NOMO-1 (cell line): ENCODE data around the gene MALSU1.
A peak's percentile ranks its signal among the peaks of the same experiment; 100 is the strongest.

Experiments used
- DNase-seq, 2 experiments: peaks; one replicate each; lab custom pipeline; 2025; ENCODE audit not compliant: unreplicated experiment in 2 of 2; lab: John Stamatoyannopoulos, UW

Gene MALSU1

DNA sequence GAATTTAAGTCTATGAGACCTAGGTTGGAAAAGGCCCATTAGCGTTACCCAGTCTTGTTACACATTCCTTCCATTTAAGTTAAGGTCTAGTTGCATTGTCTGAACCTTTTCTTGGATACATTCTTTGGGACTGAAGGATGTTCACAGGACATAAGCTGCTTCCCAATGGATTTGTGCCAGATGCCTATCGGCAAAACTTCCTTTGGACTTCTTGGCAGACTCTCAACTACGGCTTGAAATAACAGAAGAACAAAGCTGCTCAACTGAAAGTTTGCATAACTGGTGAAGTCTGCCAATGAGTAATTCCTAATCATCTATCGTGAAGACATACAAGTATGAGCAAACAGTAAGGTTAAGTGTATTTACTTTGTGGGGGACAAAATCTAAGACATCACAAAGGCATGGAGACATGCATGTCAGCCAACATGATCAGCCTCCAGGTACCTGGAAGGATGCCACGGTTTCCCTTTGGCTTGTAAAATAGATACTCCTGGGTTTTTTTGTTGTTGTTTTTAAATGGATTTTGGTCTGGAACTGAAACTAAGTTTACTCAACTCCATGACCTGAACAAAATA is 35.4 kb downstream of the MALSU1 start:
- DNase-seq = no peak

DNA sequence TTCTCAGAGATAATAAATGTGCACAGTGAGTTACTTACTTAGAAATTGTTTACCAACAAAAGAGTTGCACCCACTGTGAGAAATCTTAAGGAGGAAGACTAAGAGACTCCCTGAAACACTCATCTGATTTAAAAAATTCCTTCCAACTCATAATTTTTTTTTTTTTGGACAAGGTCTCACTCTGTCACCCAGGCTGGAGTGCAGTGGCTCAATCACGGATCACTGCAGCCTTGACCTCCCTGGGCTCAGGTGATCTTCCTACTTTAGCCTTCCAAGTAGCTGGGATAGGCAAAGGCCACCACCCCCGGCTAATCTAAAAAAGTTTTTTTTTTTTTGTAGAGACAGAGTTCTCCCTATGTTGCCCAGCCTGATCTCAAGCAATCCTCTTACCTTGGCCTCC is 36.0 kb downstream of the MALSU1 start:
- no peak for DNase-seq

DNA sequence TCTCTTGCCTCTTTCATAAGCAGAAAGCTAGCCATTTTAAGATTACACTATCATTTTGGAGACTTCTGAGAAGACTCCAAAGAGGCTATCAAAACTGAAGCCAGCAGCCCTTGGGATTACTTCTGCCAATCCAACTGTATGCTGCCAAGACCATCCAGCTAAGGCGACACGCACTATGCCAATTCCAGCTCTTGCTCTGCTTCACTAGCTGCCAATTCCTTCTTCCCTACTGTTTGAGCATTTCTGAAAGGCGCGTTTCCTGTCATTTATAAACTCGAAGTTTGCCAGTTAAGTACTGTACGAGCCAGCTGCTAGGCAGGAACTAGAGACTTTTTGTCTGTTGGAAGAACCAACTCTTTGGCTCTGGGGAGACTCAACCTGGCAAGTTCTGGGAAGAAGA is 36.5 kb downstream of the MALSU1 start:
- DNase-seq = no peak

DNA sequence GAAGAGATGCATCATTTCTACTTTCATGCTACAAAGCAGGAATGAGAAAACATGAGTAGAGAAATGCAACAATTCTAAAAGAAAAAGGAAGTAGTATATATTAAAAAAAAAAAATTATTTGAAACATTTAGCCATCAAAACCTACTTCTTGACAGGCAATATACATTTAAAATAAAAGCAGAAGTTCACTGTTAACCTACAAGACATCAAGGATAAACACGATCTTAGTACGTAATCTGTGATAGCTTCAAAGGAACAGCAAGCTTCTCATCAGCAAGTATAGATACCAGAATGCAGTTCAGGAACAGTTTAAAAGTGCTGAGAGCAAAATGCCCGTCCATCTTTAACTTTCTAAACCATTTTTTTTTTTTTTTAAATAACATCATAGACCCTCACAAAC is 36.9 kb downstream of the MALSU1 start:
- DNase-seq = peak in 1 of 2 experiments; percentile 50

DNA sequence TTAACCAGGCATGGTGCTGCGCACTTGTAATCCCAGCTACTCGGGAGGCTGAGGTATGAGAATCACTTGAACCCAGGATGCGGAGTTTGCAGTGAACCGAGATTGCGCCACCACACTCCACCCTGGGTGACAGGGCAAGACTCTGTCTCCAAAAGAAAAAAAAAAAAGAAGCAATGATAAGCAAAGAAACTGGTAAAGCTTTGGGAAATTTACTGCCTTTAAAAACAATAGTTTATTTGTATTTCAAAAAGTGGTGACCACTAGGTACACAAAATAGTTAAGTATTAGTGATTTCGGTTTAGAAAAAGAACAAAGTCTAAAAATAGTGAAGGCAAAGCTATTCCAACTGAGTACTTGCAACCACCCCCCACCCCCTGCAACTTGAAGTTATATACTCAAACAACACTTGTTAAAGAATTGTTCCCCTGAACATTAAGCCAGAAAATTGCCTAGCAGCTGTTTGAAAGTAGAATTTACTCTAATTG is 37.7 kb downstream of the MALSU1 start:
- no peak for DNase-seq

DNA sequence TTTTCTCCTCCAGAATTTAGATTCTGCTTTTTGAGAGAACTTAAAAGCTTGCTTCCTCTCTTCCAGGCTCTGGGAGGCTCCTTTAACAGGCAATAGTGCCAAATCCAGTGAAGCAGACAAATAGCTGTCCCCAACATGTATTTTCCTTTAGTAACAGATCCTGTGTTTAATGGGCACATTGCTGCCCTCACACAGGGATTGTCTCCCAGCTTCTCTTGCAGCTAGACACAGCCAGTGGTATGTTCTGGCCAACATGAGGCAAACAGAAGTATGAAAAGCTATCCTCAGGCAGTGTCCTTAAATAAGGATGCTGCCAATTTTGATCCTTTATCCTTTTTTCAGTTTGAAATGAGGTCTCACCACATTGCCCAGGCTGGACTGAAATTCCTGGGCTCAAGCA is 38.2 kb downstream of the MALSU1 start:
- DNase-seq = no peak

DNA sequence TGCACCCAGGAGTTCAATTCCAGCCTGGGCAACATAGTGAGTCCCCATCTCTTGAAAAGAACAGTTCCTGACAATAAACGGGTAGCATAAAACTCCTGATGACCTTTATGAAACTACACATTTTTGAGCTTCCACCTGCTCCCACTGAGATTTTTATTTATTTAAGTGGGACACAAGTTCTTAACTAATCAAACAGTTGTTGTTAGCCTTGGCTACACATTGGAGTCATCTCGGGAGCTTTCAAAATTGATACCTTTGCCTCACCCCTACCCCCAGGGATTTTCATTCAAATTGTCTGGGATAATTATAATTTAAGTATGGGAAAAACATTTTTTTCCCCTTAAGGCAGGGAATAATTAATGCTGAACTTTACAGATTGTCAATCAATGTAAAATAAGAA is 39.3 kb downstream of the MALSU1 start:
- DNase-seq = no peak

DNA sequence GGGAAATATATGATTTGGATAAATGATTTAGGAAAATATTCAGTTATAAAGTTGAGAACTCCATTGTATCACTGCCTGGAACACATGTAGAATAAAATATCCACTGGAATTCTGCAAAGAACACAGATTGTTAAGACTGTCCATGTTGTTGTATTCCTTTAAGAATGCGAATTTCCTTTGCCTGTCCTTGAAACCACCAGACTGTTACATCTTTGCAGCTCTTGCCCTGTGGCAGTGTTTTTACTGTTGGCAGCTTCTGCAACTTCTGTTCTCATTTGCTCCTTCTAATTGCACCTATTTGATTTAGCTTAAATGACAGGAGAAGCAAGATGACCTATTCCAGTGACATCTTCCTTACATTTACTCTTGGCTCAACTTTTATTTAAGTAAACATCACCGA is 39.7 kb downstream of the MALSU1 start:
- DNase-seq = no peak

DNA sequence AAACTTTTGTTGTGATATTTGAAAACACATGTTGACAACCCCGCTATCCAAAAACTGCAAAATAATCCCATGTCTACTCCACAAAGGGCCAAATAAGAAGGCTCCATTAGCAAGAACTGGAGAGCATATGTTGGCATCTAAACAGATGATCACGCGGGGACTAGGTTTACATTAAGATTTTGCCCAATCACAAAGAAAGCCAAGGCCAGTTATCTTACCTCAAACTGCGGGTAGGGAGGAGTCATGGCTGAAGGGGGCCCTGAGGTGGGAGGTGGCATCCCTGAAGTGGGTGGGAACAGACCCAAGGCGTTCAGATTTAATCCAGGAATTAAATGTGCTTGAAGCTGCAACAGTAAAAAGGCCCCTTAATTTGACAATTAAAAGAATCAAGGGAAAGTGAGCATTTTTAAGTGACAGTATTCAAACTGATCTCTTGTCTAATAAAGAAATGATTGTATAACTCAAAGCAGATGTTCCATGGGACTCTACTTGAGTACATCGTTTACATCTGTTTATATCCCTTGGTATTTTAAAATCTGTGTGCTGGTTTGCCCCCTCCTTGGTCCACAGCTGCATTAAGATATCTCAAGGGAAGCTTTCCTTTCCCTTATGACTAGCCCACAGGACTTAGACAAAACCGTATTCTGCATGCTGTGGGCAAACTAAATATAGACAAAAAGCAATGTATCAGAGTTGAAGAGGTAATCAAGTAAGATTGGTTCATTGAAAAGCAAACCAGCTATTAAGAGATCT is 42.9 kb downstream of the MALSU1 start:
- no peak for DNase-seq

DNA sequence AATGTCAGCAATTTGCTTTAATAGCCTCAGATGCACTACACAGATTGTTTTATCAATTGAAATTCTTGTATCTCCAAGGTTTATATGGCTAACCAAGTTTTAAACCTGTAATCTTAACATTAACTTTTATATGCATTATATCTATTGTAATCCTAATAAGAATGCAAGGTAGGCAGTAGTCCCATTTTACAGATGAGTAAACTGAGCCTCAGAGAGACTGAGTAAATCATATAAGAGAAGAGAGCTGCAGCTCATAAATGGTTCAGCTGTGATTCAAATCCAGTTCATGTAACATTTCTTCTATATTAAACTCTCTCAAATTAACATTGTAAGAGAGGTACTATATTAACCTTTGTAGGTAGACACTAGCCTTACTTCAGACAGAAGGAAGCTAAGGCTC is 44.0 kb downstream of the MALSU1 start:
- no peak for DNase-seq

DNA sequence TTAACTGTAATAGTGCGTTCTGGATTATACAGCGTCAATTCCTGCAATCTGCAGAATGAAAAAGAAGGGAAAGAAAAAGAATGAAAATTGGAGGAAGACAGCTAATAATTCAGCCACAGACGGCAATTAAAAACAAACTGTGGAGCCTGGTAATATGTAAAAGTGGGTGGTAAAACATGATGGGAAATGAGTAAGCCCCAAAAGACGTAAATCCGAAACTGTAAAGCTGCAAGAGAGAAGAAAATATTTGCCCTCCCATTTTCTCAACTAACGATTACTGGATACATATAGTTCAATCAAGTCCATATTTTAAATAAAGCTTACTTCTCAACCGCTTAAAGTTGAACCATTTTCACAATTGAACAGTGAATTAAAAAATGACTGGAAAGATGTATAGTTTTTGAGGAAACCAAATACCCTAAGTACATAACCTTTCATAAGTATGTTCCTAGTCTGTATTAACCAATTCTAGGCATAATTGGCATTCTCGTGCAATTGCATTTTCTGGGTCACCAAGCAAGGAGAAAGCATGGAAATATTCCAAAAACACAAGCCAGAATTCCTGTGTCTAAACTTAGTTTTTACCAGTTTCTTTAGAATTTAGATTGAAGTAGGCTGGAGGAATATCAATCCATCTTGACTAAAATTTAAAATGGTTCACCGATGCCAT is 44.8 kb downstream of the MALSU1 start:
- no peak for DNase-seq

DNA sequence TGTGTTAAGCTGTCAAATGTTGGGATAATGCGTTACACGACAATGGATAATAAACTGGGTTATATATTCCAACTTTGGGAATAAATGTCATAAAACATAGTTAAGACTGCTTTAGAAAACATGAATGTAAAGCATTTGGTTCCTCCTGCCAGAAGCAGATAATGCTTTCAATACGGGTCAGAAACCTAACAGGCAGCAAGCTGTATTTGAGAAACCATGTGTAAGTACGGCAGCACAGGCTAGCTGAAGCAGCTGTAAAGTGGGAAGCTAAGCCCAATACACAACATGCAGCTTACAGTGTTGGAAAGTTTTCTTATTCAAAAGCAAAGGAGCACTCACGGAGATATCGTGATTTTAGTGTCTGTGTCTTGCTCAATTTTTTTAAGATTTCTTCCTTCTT is 46.5 kb downstream of the MALSU1 start:
- no peak for DNase-seq

DNA sequence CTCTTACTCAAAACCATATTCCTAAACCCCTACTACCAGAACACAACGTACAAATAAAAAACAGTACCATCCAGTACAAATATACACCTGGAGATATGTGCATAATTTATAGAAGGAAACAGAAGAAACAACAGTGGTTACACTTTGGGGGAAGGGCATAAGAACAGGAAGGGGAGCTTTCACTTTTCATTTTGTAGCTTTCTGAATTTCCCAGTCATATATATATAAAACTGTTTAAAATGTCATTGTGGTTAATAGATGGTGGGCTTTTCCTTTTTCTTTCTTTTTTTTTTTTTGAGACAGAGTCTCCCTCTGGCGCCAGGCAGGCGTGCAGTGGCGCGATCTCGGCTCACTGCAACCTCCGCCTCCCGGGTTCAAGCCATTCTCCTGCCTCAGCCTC is 47.2 kb downstream of the MALSU1 start:
- DNase-seq = peak in 1 of 2 experiments; percentile 38

DNA sequence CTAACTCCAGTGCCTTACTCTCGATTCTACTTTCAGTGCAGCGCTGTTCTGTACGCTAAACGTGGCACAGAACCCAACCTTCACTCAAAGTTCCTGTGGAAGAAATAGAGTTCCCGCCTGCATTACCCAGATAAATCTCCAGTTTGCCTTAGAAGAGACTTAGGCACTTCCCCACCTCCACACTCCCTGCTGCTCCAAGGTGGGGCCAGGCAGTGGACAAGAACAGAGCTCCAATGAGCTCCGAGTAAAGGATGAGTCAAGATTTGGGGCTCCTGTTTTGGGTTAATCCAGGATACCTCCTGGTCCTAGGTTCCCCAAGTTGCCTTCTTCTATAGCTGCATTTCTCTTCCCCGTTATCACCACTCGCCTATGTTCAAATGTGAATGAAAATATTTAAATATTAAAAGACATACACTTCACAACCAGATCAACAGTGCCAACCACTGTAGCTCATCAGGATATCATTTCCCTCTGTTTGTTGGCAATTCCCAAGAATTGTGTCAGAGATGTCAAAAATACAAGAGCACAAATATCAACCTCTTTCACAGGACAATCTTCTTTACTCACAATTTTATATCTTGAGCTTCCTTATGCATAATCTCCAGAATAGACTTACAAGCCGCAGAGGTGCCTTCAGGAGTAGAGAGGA is 48.0 kb downstream of the MALSU1 start:
- DNase-seq = no peak

DNA sequence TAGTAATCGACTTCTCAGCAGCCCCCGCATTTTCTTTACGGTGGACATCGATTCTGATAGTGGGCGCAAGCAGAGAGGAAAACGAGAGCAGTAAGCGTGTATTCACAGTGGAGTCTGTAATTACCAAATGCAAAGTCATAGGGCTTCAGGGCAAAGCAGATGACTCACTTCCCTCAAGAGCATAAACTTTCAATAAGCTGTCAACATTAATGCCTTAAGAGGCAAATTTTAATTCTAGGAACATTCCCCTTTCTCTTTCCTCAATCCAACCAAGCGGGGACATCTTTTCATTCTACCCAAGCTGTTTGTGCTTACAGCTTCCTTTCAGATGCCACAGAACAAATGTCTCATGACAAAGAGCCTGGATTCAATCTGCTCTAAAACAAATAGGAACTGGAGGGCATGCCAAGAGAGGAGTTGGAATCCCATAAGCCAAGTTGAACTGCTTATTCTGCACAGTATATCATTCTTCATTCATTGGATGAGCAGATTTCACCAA is 48.6 kb downstream of the MALSU1 start:
- peak; percentile 45 to 90 for DNase-seq

DNA sequence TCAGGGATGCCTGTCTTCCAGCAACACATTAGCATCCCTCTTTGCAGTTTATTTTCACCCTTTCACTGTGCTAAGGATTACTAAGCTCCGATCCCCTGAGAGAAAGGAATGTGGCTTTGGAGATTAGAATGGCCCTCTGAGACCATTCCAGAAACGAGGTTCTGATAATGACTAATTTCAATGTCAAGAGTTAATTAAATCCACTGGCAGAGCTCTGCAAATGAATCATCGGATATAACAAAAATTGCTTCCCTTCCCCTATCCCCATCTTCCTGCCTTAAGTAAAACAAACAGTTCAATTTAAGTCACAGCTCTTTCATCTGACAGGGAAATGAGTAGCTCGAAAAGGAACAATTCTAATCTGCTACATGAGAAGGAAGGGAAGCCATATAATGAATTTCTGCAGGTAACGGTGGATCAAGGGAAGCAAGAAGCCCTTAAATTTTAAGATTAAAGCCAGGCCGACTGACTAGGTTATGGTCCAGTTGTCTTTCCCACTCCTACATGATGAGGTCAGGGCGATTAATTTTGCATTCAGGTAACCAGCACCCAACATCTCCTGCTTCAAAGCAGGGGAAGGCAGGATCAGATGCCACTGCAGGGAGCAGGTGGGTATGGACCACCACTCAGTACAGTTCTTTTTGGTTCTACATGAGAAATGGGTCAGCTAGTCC is 50.5 kb downstream of the MALSU1 start:
- DNase-seq = no peak

DNA sequence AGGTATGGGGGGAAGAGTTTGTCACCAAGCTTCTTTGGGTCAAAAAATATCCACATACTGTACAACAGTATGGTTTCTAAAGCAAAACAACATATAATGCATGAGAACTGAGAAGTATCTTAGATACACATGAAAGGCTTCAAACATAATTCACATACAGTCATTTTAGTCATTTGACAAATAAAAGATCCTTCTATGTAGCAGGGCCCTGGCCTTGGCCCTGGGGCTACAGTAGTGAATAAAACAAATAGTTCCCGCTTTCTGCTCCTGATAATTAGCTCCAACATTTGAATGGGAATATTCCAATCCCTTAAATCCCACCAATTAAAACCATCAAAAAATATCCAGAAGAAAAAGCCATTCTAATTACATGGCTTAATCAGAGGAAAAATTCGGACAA is 51.3 kb downstream of the MALSU1 start:
- no peak for DNase-seq

DNA sequence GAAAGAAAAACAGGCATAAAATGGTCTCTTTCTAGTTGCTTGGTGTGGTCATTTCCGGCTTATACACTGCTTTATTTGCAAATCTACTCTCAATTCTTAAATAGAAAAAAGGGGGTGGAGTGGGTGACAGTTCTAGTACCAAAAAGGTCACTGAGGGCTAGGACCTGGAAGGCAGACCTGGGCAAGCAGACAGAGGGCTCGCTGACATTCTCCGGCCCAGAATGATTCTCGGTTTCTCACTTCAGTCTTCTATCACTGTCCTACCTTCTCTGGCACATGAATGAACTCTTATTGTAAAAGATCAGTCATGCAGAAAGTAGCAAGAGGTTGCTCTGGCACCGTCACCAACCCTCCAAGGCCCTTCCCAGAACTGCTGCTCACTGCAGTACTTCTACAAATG is 54.0 kb downstream of the MALSU1 start:
- DNase-seq = no peak

DNA sequence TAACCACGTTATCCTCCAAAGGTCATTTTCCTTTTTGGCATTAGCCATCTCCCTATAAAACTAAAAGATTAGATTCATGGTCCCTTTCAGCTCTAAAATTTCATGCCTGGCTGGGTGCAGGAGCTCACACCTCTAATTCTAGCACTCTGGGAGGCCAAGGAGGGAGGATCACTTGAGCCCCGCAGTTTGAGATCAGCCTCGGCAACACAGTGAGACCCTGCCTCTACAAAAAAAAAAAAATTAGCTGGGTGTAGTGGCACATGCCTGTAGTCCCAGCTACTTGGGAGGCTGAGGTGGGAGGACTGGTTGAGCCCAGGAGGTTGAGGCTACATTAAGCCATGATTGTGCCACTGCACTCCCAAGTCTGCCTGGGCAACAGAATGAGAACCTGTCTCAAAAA is 57.0 kb downstream of the MALSU1 start:
- no peak for DNase-seq

DNA sequence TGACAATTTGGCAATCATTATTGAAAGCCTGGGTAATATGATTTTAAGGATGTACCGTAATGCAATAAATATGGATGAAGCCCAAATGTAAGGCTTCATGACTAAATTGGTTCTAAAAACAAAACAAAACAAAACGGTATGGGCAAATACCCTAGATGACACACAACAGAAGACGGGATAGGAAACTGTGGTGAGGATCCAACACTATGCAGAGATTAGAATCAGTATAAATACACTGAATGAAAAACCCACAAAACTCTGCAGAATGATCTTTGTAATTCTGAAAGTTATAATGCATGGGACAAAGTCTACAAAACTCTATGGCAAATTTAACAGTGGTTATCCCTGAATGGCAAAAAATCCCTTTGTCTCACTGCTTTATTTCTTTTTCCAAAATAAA is 57.6 kb downstream of the MALSU1 start:
- no peak for DNase-seq
